ENCODE data around the gene RNF44. TPM values are rescaled to one million over a fixed set of nuclear protein-coding genes. Genes with fewer than 3 reads are reported as not detected.

Gene RNF44
- total and polyA plus RNA-seq, 2 of the 4 experiments (the other 2 are of a cell fraction), result 0.54 to 12.4 TPM

- ChIA-PET POLR2A (ENCODE audit: unreplicated experiment) (no interaction called here), CTCF (interaction anchor here (1.1 to 1.2 kb wide), 2 partner anchors 55 to 91 kb away, joined by 3 to 4 read pairs; no protein-coding TSS in a partner anchor)
- dilution Hi-C loops (cut with HindIII; ENCODE audit: low sequenced_read_pairs, unreplicated experiment), result no loop called here
Measured at GRCh38 chr5:176538989-176539384, 1.8 kb upstream of the RNF44 start.

More at GRCh38 chr5:176538989-176539384, 1.8 kb upstream of the RNF44 start:
- in situ Hi-C loops (cut with MboI; ENCODE audit: low sequenced_read_pairs) (no loop called here), intact Hi-C loops (cut with micrococcal nuclease) (no loop called here)
- H3K36me3 ChIP-seq (ENCODE audit: control insufficient read depth, insufficient read depth, low read length), result 0 out of 2 replicates have a peak, but pooled peaks cover 1% of the 10 kb centered on the region
- no peak overlapping the region for H2BK5ac ChIP-seq (ENCODE audit: low read depth, low read length, poor library complexity, severe bottlenecking)
- no peaks in the 10 kb centered on the region for H3K27me3 ChIP-seq (ENCODE audit: control insufficient read depth, insufficient read depth, low read length)
- H3K9ac ChIP-seq (ENCODE audit: low read depth, low read length), result no peak overlapping the region
- no peak overlapping the region; the same call in 1 of the 2 replicates for H3K14ac ChIP-seq (replicated peaks; ENCODE audit: low read depth, low read length)
- H4K20me1 ChIP-seq (ENCODE audit: insufficient read depth, low read length), result peaks cover 16% of the 10 kb centered on the region
- no peak overlapping the region for H4K5ac ChIP-seq (ENCODE audit: low read depth, low read length)
- no peak overlapping the region for H3K27ac ChIP-seq (ENCODE audit: insufficient read depth, low read length)
- no peak overlapping the region for H4K91ac ChIP-seq (ENCODE audit: insufficient read depth, low read depth, low read length)
- peaks cover 18 to 24% of the 10 kb centered on the region in 2 experiments for H3K79me1 ChIP-seq (ENCODE audit: low read depth in 1 of 2, low read length in 2 of 2)
- no peak overlapping the region for H4K8ac ChIP-seq (ENCODE audit: low read depth in 2 of 2, low read length in 2 of 2)
- no peak overlapping the region for H3K4me3 ChIP-seq (ENCODE audit: insufficient read depth, low read depth, low read length)
- TF ChIP-seq MAZ (IDR thresholded peaks at IDR 0.05; ENCODE audit: borderline replicate concordance, low read depth, low read length), result no peak
- TF ChIP-seq CEBPB (IDR thresholded peaks at IDR 0.05; ENCODE audit: low read depth, low read length), result no peak
- no peak for TF ChIP-seq NFE2L2 (IDR thresholded peaks at IDR 0.05; ENCODE audit: low read depth, low read length)
- TF ChIP-seq MXI1 (IDR thresholded peaks at IDR 0.05; ENCODE audit: borderline replicate concordance, low read depth, low read length), result no peak
- TF ChIP-seq RAD21 (IDR thresholded peaks at IDR 0.05; ENCODE audit: low read length), result no peak
- TF ChIP-seq BHLHE40 (IDR thresholded peaks at IDR 0.05; ENCODE audit: low read depth, low read length), result no peak
- TF ChIP-seq POLR2A (IDR thresholded peaks at IDR 0.05; ENCODE audit: low read depth, low read length), result no peak
- TF ChIP-seq CTCF (conservative IDR thresholded peaks at IDR 0.05; ENCODE audit: low read depth, low read length), result no peak
- no peak for TF ChIP-seq FOS (IDR thresholded peaks at IDR 0.05; ENCODE audit: low read depth, low read length)
- no peak for TF ChIP-seq SMC3 (IDR thresholded peaks at IDR 0.05; ENCODE audit: low read depth, low read length)
- no peak for TF ChIP-seq ELK1 (IDR thresholded peaks at IDR 0.05; ENCODE audit: borderline replicate concordance, low read depth, low read length)
- no peak overlapping the region for H2BK20ac ChIP-seq (ENCODE audit: low read depth, low read length)
- no peak overlapping the region for H2AK5ac ChIP-seq (ENCODE audit: low read depth, low read length)
- no peak for ATAC-seq (ENCODE audit: low read depth)
- no peak overlapping the region for H3K4ac ChIP-seq (ENCODE audit: low read depth, low read length)
- no peak overlapping the region for H2BK15ac ChIP-seq (ENCODE audit: low read depth, low read length)
- no CpG with 5 or more reads among the region's 5 CpGs for WGBS, 2 experiments (ENCODE audit: extremely low coverage in 2 of 2, insufficient read length in 1 of 2)
- H2AFZ ChIP-seq (replicated peaks; ENCODE audit: low read length, poor library complexity), result no peak overlapping the region
- no peak overlapping the region for H3K23ac ChIP-seq (ENCODE audit: low read depth, low read length)
- no peak for DNase-seq
- H3K4me1 ChIP-seq (ENCODE audit: control insufficient read depth, insufficient read depth, low read length), result peaks cover 25% of the 10 kb centered on the region
- H2AK9ac ChIP-seq (replicated peaks; ENCODE audit: low read depth, low read length, poor library complexity), result no peak overlapping the region
- no TSS peak for BruUV-seq (replicated peaks)
- no peak overlapping the region for H3K18ac ChIP-seq (ENCODE audit: low read depth, low read length)
- no peak overlapping the region for H2BK120ac ChIP-seq (ENCODE audit: low read depth, low read length)
- H3K9me1 ChIP-seq (ENCODE audit: insufficient read depth, low read length), result 0 out of 2 replicates have a peak, but pooled peaks cover 10% of the 10 kb centered on the region
- no peak overlapping the region for H3K4me2 ChIP-seq (ENCODE audit: low read depth, low read length)
- H3K56ac ChIP-seq (ENCODE audit: extremely low read depth, insufficient read depth, low read length), result no peak overlapping the region
- H3K9me3 ChIP-seq (ENCODE audit: control insufficient read depth, insufficient read depth, low read length), result no peaks in the 10 kb centered on the region

Data from IMR-90 (cell line).